CD4-positive, CD25-positive, alpha-beta regulatory T cell (primary cell): Measurements from ENCODE around the gene RGS12. TPM values are rescaled to one million over a fixed set of nuclear protein-coding genes. Genes with fewer than 3 reads are reported as not detected.
A peak's percentile ranks its signal among the peaks of the same experiment; 100 is the strongest.

Experiments used
- ATAC-seq, 2 donors: fragments of 150-1000 bp; cut with Tn5 transposase; one replicate each; pipeline ENCODE4 v1.10.0; 2021; ENCODE audit warnings: low read depth in 2 of 2, moderate number of reproducible peaks in 2 of 2, moderate library complexity in 1 of 2
- DNase-seq, 3 donors: peaks; one replicate each; pipeline versions ENCODE4 v3.0.0 to v3.0.0-alpha.2; 2012 to 2022; ENCODE audit warnings: mixed read lengths in 1 of 3
- H3K27ac ChIP-seq: one replicate; pipeline ENCODE4 v1.7.0; 2013; ENCODE audit warnings: mild to moderate bottlenecking, low read length; ENCODE audit not compliant: insufficient read depth, poor library complexity, severe bottlenecking
- H3K27me3 ChIP-seq: one replicate; pipeline ENCODE4 v1.7.0; 2013; ENCODE audit warnings: low read length; ENCODE audit not compliant: control insufficient read depth, insufficient read depth
- H3K36me3 ChIP-seq: one replicate; pipeline ENCODE4 v1.7.0; 2013; ENCODE audit warnings: mild to moderate bottlenecking, low read length, moderate library complexity; ENCODE audit not compliant: control insufficient read depth, insufficient read depth
- H3K4me1 ChIP-seq: 2 replicates; pipeline ENCODE4 v1.7.0; 2013; ENCODE audit warnings: mild to moderate bottlenecking, low read length; ENCODE audit not compliant: insufficient read depth, control insufficient read depth, poor library complexity, severe bottlenecking
- H3K4me3 ChIP-seq: one replicate; pipeline ENCODE4 v1.7.0; 2013; ENCODE audit warnings: low read depth, mild to moderate bottlenecking, low read length, moderate library complexity
- H3K9me3 ChIP-seq, 2 experiments: 1 replicate in 1 of 2; 2 replicates in 1 of 2; pipeline ENCODE4 v1.7.0; 2013; ENCODE audit warnings: low read length in 2 of 2, mild to moderate bottlenecking in 1 of 2, moderate library complexity in 1 of 2; ENCODE audit not compliant: control insufficient read depth in 2 of 2
- H3K27ac Mint-ChIP-seq, 3 donors: one replicate each; pipeline ENCODE4 v1.8.0; 2020 to 2022; ENCODE audit warnings: mild to moderate bottlenecking in 3 of 3, mixed read lengths in 3 of 3, moderate library complexity in 2 of 3
- H3K27me3 Mint-ChIP-seq: one replicate; pipeline ENCODE4 v1.8.0; 2022; ENCODE audit warnings: mild to moderate bottlenecking, mixed read lengths
- H3K36me3 Mint-ChIP-seq: one replicate; pipeline ENCODE4 v1.8.0; 2020; ENCODE audit warnings: mixed read lengths
- H3K4me1 Mint-ChIP-seq, 4 donors: one replicate each; pipeline ENCODE4 v1.8.0; 2020 to 2022; ENCODE audit warnings: mixed read lengths in 4 of 4, mild to moderate bottlenecking in 1 of 4
- H3K4me3 Mint-ChIP-seq, 4 donors: one replicate each; pipeline ENCODE4 v1.8.0; 2020 to 2022; ENCODE audit warnings: mild to moderate bottlenecking in 4 of 4, mixed read lengths in 4 of 4, moderate library complexity in 3 of 4
- H3K9me3 Mint-ChIP-seq, 7 donors: one replicate each; pipeline ENCODE4 v1.8.0; 2020 to 2022; ENCODE audit warnings: mixed read lengths in 7 of 7, mild to moderate bottlenecking in 3 of 7, moderate library complexity in 2 of 7
- polyA plus RNA-seq, 4 donors: library from polyadenylated mRNA; unstranded; fragments of 300-500 nt; fragmentation: Illumina TruSeq; gene quantifications; one replicate each; pipeline ENCODE4 v1.2.3, GENCODE V29; 2021
- total RNA-seq: library from RNA; stranded (reverse); gene quantifications from one replicate; pipeline ENCODE4 v1.2.3, GENCODE V29; 2022

RGS12 gene
- total and polyA plus RNA-seq, 5 donors from 2014 or later, result 3.7 to 27.6 (median 6.6) TPM

GRCh38 chr4:3267576-3268394, 25.0 kb upstream of the RGS12 start:
- no peak overlapping the region for H3K27ac Mint-ChIP-seq
- Histone ChIP-seq H3K4me1 (no peaks in the 10 kb centered on the region), H3K4me3 (no peak overlapping the region), H3K36me3 (no peaks in the 10 kb centered on the region), H3K27ac (no peak overlapping the region), H3K9me3 (no peaks in the 10 kb centered on the region), H3K27me3 (no peaks in the 10 kb centered on the region)
- no peak for DNase-seq
- peaks cover 3% of the 10 kb centered on the region for H3K36me3 Mint-ChIP-seq
- H3K9me3 Mint-ChIP-seq, result peaks cover 0 to 1% (median 0%) of the 10 kb centered on the region in 7 donors
- H3K27me3 Mint-ChIP-seq, result no peaks in the 10 kb centered on the region
- H3K4me3 Mint-ChIP-seq, result no peak overlapping the region
- H3K4me1 Mint-ChIP-seq, result peaks cover 0 to 2% (median 0%) of the 10 kb centered on the region in 4 donors
- no peak for ATAC-seq

GRCh38 chr4:3268395-3269104, 24.3 kb upstream of the RGS12 start:
- H3K36me3 ChIP-seq, result no peaks in the 10 kb centered on the region
- ATAC-seq, result no peak
- Mint-ChIP-seq H3K27ac (no peak overlapping the region), H3K4me3 (no peak overlapping the region), H3K36me3 (no peaks in the 10 kb centered on the region), H3K9me3 (peaks cover 0 to 2% (median 0%) of the 10 kb centered on the region in 7 donors), H3K27me3 (no peaks in the 10 kb centered on the region), H3K4me1 (peaks cover 0 to 2% (median 0%) of the 10 kb centered on the region in 4 donors)
- H3K4me1 ChIP-seq, result no peaks in the 10 kb centered on the region
- H3K27ac ChIP-seq, result no peak overlapping the region
- peaks cover 0 to 4% of the 10 kb centered on the region in 2 experiments for H3K9me3 ChIP-seq
- H3K27me3 ChIP-seq, result no peaks in the 10 kb centered on the region
- H3K4me3 ChIP-seq, result no peak overlapping the region
- no peak for DNase-seq

GRCh38 chr4:3269105-3269927, 23.5 kb upstream of the RGS12 start:
- Mint-ChIP-seq H3K36me3 (no peaks in the 10 kb centered on the region), H3K4me3 (no peak overlapping the region), H3K9me3 (peaks cover 0 to 4% (median 0%) of the 10 kb centered on the region in 7 donors), H3K4me1 (peaks cover 0 to 2% (median 0%) of the 10 kb centered on the region in 4 donors), H3K27ac (no peak overlapping the region), H3K27me3 (no peaks in the 10 kb centered on the region)
- H3K9me3 ChIP-seq, result peaks cover 0 to 5% of the 10 kb centered on the region in 2 experiments
- no peak overlapping the region for H3K27ac ChIP-seq
- ATAC-seq (peak in 1 of 2 donors; percentile 39), DNase-seq (no peak)
- H3K4me3 ChIP-seq, result no peak overlapping the region
- H3K4me1 ChIP-seq, result no peaks in the 10 kb centered on the region
- H3K27me3 ChIP-seq, result no peaks in the 10 kb centered on the region
- no peaks in the 10 kb centered on the region for H3K36me3 ChIP-seq

GRCh38 chr4:3269991-3270611, 22.7 kb upstream of the RGS12 start:
- H3K27ac Mint-ChIP-seq, result no peak overlapping the region
- Histone ChIP-seq H3K27ac (no peak overlapping the region), H3K4me3 (no peak overlapping the region), H3K4me1 (no peaks in the 10 kb centered on the region), H3K36me3 (no peaks in the 10 kb centered on the region), H3K27me3 (no peaks in the 10 kb centered on the region), H3K9me3 (peaks cover 0 to 5% of the 10 kb centered on the region in 2 experiments)
- peaks cover 0 to 2% (median 0%) of the 10 kb centered on the region in 4 donors for H3K4me1 Mint-ChIP-seq
- ATAC-seq (no peak), DNase-seq (no peak)
- H3K4me3 Mint-ChIP-seq, result no peak overlapping the region
- H3K36me3 Mint-ChIP-seq, result no peaks in the 10 kb centered on the region
- H3K27me3 Mint-ChIP-seq, result no peaks in the 10 kb centered on the region
- peaks cover 0 to 4% (median 0%) of the 10 kb centered on the region in 7 donors for H3K9me3 Mint-ChIP-seq

- Histone ChIP-seq H3K36me3 (no peaks in the 10 kb centered on the region), H3K4me3 (no peak overlapping the region), H3K4me1 (no peaks in the 10 kb centered on the region), H3K27ac (no peak overlapping the region), H3K9me3 (peaks cover 0 to 5% of the 10 kb centered on the region in 2 experiments), H3K27me3 (no peaks in the 10 kb centered on the region)
- H3K4me3 Mint-ChIP-seq, result no peak overlapping the region
- peaks cover 0 to 4% (median 0%) of the 10 kb centered on the region in 7 donors for H3K9me3 Mint-ChIP-seq
- ATAC-seq (no peak), DNase-seq (no peak)
- H3K36me3 Mint-ChIP-seq, result peaks cover 4% of the 10 kb centered on the region
- peaks cover 7% of the 10 kb centered on the region for H3K27me3 Mint-ChIP-seq
- peaks cover 0 to 2% (median 0%) of the 10 kb centered on the region in 4 donors for H3K4me1 Mint-ChIP-seq
- no peak overlapping the region for H3K27ac Mint-ChIP-seq
These were observed 21.7 kb upstream of the RGS12 start for GRCh38 chr4:3271131-3271530.

- Histone ChIP-seq H3K27ac (no peak overlapping the region), H3K27me3 (peaks cover 4% of the 10 kb centered on the region), H3K4me1 (no peaks in the 10 kb centered on the region), H3K36me3 (no peaks in the 10 kb centered on the region), H3K4me3 (no peak overlapping the region), H3K9me3 (peaks cover 0 to 5% of the 10 kb centered on the region in 2 experiments)
- Mint-ChIP-seq H3K4me1 (no peaks in the 10 kb centered on the region), H3K27me3 (peaks cover 16% of the 10 kb centered on the region), H3K36me3 (peaks cover 4% of the 10 kb centered on the region), H3K27ac (no peak overlapping the region), H3K4me3 (no peak overlapping the region), H3K9me3 (peaks cover 0 to 8% (median 2%) of the 10 kb centered on the region in 7 donors)
- DNase-seq (no peak), ATAC-seq (no peak)
These were observed 15.8 kb upstream of the RGS12 start for GRCh38 chr4:3276986-3277385.

GRCh38 chr4:3280466-3280865, 12.4 kb upstream of the RGS12 start:
- H3K27me3 Mint-ChIP-seq, result peaks cover 29% of the 10 kb centered on the region
- no peak overlapping the region for H3K27ac Mint-ChIP-seq
- H3K4me1 ChIP-seq, result no peaks in the 10 kb centered on the region
- no peak overlapping the region for H3K4me3 Mint-ChIP-seq
- H3K4me1 Mint-ChIP-seq, result no peaks in the 10 kb centered on the region
- H3K4me3 ChIP-seq, result no peak overlapping the region
- peaks cover 0 to 11% (median 2%) of the 10 kb centered on the region in 7 donors for H3K9me3 Mint-ChIP-seq
- H3K36me3 Mint-ChIP-seq, result peaks cover 2% of the 10 kb centered on the region
- no peak for ATAC-seq
- peaks cover 4% of the 10 kb centered on the region for H3K27me3 ChIP-seq
- no peak for DNase-seq
- no peaks in the 10 kb centered on the region for H3K9me3 ChIP-seq
- H3K27ac ChIP-seq, result no peak overlapping the region
- no peaks in the 10 kb centered on the region for H3K36me3 ChIP-seq
